NCI-H748 treated with DMSO at 0.1 percent for 48 hours (cell line): ENCODE data around the gene UBAC2.

Source experiments
- DNase-seq: peaks from one replicate; lab custom pipeline; 2025; lab: John Stamatoyannopoulos, UW

The UBAC2 gene

DNA sequence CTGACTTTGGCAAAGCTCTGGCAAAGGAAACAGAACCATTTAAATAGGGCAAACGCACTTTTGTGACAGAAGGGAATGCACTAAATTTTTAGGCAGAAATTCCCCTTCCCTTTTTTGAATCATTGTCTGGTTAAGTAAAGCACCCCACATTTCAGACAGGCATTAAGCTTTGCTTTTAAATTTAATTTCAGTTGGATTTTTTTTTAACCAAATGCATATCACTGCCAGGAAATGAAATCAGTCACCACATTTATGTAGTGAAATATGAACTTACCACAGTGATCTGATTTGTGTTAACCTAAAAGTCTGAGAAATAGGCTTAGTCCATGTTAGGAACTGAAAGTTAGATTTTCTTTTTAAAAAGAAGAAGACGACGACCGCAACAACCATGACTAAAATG, 95.7 kb downstream of the UBAC2 start:
- DNase-seq, result no peak

GRCh38 chr13:99297331-99297730, 96.7 kb downstream of the UBAC2 start:
- DNase-seq, result no peak

DNA sequence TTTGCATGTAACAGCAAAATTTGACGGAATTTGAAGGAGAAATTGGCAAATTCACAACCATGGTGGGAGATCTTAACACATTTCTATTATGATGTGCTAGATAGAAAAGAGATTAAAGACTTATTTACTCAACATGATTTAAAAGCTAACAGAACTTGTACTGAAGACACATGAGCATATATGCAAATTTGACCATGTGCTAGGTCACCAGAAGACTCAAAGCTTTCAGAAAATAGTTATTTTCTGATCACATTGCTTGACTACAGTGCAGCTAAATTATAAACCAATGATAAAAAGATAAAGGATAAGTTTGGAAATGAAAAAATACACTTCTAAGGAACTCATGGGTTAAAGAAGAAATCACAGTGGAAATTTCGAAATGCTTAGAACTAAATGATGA, 97.4 kb downstream of the UBAC2 start:
- DNase-seq, result no peak

GRCh38 chr13:99299256-99299919, 98.7 kb downstream of the UBAC2 start:
- no peak for DNase-seq

- DNase-seq, result no peak
These were observed 99.3 kb downstream of the UBAC2 start for GRCh38 chr13:99299920-99300341.

GRCh38 chr13:99301056-99301838, 100.6 kb downstream of the UBAC2 start:
- DNase-seq, result no peak

DNA sequence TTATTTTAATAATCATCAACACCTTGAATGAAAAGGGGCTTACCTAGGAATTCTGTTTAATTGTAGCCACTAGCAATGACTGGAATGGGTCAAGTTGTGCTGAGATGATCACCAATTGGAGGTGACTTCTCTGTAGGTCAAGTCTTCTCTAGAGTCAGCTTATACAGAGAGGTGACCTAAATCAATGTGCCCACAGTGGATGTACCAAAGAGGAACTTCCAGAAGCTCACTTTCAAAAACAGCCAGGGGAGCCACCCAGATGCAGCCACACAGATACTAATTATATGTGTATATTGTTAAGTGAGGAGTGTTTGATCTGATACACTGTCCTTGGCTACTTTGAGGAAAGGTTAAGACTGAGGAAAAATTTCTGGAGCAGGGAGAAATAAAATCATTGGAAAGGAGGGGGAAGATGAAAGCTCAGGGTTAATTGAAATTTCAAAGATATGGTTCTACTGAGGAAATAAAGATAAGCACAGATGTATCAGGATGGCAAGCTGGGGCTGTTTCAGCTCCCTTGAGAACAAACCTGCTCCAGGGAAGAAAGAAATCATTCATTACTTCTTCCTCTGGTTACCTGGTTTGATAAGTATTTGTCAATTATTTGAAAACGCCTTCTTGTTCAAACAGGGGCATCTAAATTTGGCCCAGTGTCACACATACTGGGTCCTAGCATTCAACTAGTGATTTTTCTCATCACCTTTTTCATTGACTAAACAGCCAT, 101.4 kb downstream of the UBAC2 start:
- no peak for DNase-seq

DNA sequence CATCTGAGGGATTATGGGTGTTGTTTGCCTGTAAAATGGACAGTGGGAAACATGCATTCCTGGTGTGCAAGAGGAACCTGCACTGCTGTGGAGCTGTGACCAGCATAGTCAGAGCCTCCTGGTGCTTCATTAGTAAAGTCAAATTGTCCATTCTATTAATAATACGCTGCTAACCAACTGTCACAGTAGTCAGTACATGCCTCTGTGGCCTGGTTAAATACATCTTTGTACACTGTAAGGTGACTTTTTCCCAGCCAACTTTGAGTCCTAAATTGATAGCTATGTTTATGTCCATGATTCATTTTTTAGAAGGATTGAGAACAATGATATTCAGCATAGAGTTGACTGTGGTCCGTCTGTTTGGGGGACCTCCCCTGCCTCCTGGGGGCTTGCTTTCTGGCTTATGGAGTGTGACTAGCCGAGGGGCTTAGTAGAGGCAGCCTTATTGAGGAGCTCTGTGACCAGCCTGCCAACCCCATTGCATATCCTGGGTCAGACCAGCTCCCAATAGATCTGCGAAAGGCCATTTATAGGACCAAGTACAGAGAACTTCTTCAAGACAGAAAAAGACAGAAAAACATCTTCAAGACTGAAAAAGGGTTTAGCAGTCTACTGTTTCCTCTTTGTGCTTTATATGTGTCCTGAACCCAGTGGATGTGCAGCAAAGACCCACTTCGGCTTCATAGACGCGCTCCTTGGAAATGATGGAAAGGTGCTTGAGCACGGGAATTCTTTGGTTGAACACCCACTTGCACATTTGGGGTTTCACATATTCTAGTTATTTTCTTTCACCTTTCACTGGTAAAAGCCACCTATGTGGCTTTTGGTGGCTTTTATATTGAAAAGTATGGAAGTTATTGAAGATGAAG, 102.2 kb downstream of the UBAC2 start:
- no peak for DNase-seq

DNA sequence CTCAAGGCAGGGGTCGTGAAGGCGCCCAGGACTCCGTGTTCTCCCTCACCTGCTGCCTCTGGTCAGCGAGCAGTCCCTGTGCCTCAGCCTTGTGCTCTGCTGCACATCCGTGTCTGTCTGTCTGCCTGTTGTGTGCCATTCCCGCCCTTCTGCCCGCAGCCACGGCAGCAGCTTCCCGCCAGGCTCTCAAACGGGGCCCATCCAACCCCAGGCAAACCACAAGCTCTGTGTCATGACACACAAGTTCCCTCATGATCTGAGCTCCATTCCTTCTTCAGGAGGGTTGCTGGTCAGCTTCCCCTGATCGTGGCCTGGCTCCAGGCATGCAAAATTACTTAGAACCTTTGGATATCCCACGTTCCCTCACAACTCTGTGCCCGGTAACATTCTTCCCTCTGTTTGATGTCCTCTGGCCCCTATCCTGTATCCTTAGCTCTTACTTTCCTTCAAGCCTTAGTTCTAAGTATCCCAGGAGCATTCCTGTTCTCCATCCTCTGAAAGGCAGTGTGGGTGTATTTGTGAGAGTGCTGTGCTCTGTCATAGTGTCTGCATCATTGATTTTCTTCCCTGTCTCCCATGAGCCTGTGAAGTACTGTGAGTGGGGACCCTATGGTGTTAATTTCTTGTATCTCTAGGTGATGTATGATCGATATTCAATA, 103.3 kb downstream of the UBAC2 start:
- DNase-seq, result no peak

DNA sequence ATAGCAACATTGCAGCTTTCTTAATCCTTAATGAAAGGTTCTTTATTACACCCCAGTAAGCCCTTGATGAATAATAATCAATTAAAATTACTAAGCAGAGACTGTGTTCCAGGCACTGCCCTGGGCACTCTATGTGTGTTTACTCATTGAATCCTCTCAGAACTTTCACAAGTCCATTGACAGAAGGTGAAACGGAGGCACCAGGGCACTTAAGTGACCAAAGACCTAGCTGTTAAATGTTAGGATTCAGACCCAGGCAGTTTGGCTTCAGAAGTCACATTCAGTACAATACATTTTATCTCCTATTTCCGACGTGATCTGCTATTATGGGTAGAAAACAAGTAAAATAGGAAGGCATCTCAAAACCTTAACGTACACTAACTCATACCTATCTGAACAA, 103.9 kb downstream of the UBAC2 start:
- DNase-seq, result no peak

DNA sequence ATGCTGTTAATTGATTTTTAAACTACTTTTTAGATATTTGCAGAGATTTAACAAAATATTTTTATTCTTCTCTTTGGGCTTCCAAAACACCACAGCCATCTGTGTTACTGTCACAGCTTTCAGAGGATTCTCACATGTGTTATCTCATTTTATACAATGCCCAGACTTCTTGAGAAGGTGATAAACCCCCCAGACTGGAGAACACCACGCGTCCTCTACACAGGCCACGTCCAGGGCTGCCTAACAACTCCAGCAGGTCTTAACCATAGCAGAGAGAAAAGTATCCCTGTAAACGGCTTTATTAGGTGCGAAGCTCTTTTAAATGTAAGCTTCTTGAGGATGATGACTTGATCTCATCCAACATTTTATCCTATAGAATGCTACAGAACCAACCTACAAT, 104.5 kb downstream of the UBAC2 start:
- DNase-seq, result no peak

DNA sequence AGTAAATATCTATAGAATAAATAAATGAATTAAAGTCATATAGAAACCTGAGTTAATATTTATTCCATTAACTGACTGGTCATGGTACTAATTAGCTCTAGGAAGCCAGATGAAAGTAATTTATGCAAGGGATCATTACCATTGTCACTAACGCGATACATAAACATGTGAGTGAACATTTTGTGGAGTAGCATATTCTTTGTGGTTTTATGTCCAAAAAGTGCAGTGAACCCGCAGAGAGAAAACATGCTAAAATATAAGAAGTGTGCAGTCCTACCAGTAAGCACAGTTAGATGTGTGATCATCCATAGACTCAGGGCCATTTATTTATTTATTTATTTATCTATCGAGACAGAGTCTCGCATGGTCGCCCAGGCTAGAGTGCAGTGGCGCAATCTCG, 104.9 kb downstream of the UBAC2 start:
- DNase-seq, result no peak

- DNase-seq, result no peak
These were observed 106.6 kb downstream of the UBAC2 start, which contains the start of gene GPR183 for GRCh38 chr13:99307247-99307646. Gene GPR183, minus strand, starts transcription at chr13:99307399. Its CDS starts 11,254 bp downstream, at chr13:99296145.

DNA sequence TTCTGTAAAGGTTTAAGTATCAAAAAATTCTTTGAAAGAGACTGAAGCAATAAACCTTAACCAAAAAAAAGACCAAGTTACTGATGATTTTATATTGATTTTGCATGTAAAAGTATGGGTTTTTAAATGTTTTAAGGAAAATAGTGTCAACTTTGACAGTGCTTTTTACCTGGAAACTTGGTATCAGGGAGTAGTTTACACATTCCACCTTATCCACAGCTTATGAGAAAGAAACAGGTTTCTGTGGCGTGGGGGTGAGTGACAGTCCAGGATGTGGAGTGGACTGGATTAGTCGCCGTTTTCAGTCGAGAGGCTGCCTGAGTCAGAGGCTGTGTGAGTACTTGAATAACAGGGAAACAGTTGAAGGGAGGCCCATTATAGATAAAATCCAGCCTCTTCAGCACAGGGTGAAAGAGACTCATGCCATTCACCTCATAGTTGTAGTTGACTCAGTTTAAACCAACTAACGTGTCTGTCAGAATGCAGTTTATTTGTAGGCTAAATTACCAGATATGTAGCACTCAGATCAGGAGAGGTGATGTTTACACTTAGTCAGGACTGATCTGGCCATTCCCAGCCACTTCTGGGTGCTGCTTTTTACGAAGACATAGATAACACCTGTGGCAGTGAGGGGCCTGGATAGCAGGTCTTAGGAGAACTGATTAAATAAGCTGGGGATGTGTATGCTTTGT, 107.1 kb downstream of the UBAC2 start:
- DNase-seq, result no peak

- no peak for DNase-seq
These were observed 107.9 kb downstream of the UBAC2 start for GRCh38 chr13:99308471-99309087.

GRCh38 chr13:99310382-99311031, 109.9 kb downstream of the UBAC2 start:
- no peak for DNase-seq

GRCh38 chr13:99311137-99311536, 110.5 kb downstream of the UBAC2 start:
- no peak for DNase-seq

GRCh38 chr13:99311748-99312492, 111.3 kb downstream of the UBAC2 start:
- DNase-seq, result no peak

- no peak for DNase-seq
These were observed 111.8 kb downstream of the UBAC2 start for GRCh38 chr13:99312493-99312883.
